HepG2 (cell line): ENCODE data around the gene ZDHHC8. TPM values are rescaled to one million over a fixed set of nuclear protein-coding genes. Genes with fewer than 3 reads are reported as not detected.

Source experiments
- ATAC-seq: fragments of 200-7000 bp; cut with Tn5 transposase; 3 replicates; pipeline ENCODE4 v1.9.1; 2020; ENCODE audit warnings: mild to moderate bottlenecking, moderate library complexity
- BruUV-seq: library from RNA; stranded (reverse); fragments of 400-500 nt; replicated peaks from 2 replicates; lab custom pipeline; 2021; lab: Mats Ljungman, UMichigan
- CTCF ChIA-PET: fragments of 300-600 bp; formaldehyde crosslinking; extraction: SDS; loops from one replicate; lab custom pipeline; 2021; ENCODE audit warnings: low total read pairs, inconsistent platforms, low intra/inter-chr PET ratio; lab: Yijun Ruan, JAX
- POLR2A ChIA-PET: fragments of 350-600 bp; sonication (Branson Sonifier 250); formaldehyde crosslinking; loops from one replicate; lab custom pipeline; 2020; ENCODE audit warnings: antibody characterized with exemption, inconsistent platforms; lab: Yijun Ruan, JAX
- DNase-seq: peaks from one replicate; pipeline ENCODE4 v3.0.0-alpha.2; 2015; ENCODE audit warnings: low spot score
- FAIRE-seq: peaks from 3 replicates; lab custom pipeline; 2011; peaks lifted over from hg19 to GRCh38; lab: Jason Lieb, UNC
- H2AFZ ChIP-seq: one replicate; pipeline ENCODE4 v1.6.1; 2011; ENCODE audit warnings: low read length, inconsistent platforms
- H3K27ac ChIP-seq: fragments of 300-600 bp; 3 replicates; pipeline ENCODE4 v1.8.0; 2011; ENCODE audit warnings: mixed run types, mild to moderate bottlenecking, mixed read lengths, low read length, inconsistent platforms; ENCODE audit not compliant: insufficient read depth; ENCODE audit errors: extremely low read length
- H3K27me3 ChIP-seq, 2 experiments: fragments of 200-600 bp in 1 of 2; 2 replicates in 1 of 2; 3 replicates in 1 of 2; pipeline versions ENCODE4 v1.6.0 to v1.8.0; 2011; ENCODE audit warnings: low read length in 2 of 2, mild to moderate bottlenecking in 2 of 2, moderate library complexity in 2 of 2, inconsistent platforms in 1 of 2; ENCODE audit not compliant: insufficient read depth in 2 of 2, control insufficient read depth in 1 of 2
- H3K36me3 ChIP-seq, 2 experiments: fragments of 200-600 bp in 1 of 2; replicated peaks in 1 of 2; 2 replicates in 1 of 2; 3 replicates in 1 of 2; pipeline versions ENCODE4 v1.5.1 to v1.8.0; 2011; ENCODE audit warnings: low read length in 2 of 2, inconsistent platforms in 1 of 2; ENCODE audit not compliant: insufficient read depth in 2 of 2, control insufficient read depth in 1 of 2
- H3K4me1 ChIP-seq: 2 replicates; pipeline ENCODE4 v1.5.1; 2012; ENCODE audit warnings: low read length, inconsistent platforms; ENCODE audit not compliant: insufficient read depth
- H3K4me2 ChIP-seq: 2 replicates; pipeline ENCODE4 v1.6.0; 2011; ENCODE audit warnings: low read depth, low read length, inconsistent platforms
- H3K4me3 ChIP-seq, 3 experiments: fragments of 200-600 bp in 1 of 3; sonication (generic), shearing (Covaris generic) in 1 of 3; replicated peaks in 1 of 3; 2 replicates each; pipeline ENCODE4 v1.5.1; 2011 to 2016; ENCODE audit warnings: low read length in 3 of 3, inconsistent platforms in 2 of 3, low read depth in 2 of 3, mild to moderate bottlenecking in 2 of 3, control low read depth in 1 of 3, mixed read lengths in 1 of 3; ENCODE audit not compliant: insufficient read depth in 1 of 3
- H3K79me2 ChIP-seq: one replicate; pipeline ENCODE4 v1.6.1; 2011; ENCODE audit warnings: low read length, inconsistent platforms; ENCODE audit not compliant: insufficient read depth
- H3K9ac ChIP-seq: 2 replicates; pipeline ENCODE4 v1.6.0; 2011; ENCODE audit warnings: mild to moderate bottlenecking, low read depth, low read length, inconsistent platforms; ENCODE audit not compliant: insufficient read depth
- H3K9me3 ChIP-seq: 2 replicates; pipeline ENCODE4 v1.5.1; 2012; ENCODE audit warnings: mild to moderate bottlenecking, low read length
- H4K20me1 ChIP-seq: 2 replicates; pipeline ENCODE4 v1.6.0; 2011; ENCODE audit warnings: inconsistent platforms, mild to moderate bottlenecking, low read length, moderate library complexity; ENCODE audit not compliant: insufficient read depth
- DBP ChIP-seq: sonication (generic); formaldehyde crosslinking; IDR thresholded peaks from 2 replicates; pipeline ENCODE4 v1.4.0; 2020; ENCODE audit warnings: missing genetic modification reagents; ENCODE audit errors: not compliant biosample characterization
- GATA4 ChIP-seq: sonication (generic); IDR thresholded peaks from 2 replicates; pipeline ENCODE4 v1.6.1; 2016; ENCODE audit warnings: antibody characterized with exemption, low read depth, borderline replicate concordance
- JUNB ChIP-seq: sonication (generic); formaldehyde crosslinking; IDR thresholded peaks from 2 replicates; pipeline ENCODE4 v1.8.0; 2022; ENCODE audit warnings: missing genetic modification reagents, mild to moderate bottlenecking, borderline replicate concordance
- KLF13 ChIP-seq: sonication (generic); formaldehyde crosslinking; IDR thresholded peaks from 2 replicates; pipeline ENCODE4 v1.4.0; 2020; ENCODE audit warnings: mild to moderate bottlenecking, missing genetic modification reagents
- MEIS2 ChIP-seq: sonication (generic); formaldehyde crosslinking; IDR thresholded peaks from 2 replicates; pipeline ENCODE4 v1.9.0; 2021; ENCODE audit warnings: mild to moderate bottlenecking, missing genetic modification reagents
- RFX3 ChIP-seq: IDR thresholded peaks from 2 replicates; pipeline ENCODE4 v1.6.1; 2016; ENCODE audit warnings: missing biosample characterization, missing genetic modification reagents
- SRY ChIP-seq: sonication (generic); formaldehyde crosslinking; IDR thresholded peaks from 2 replicates; pipeline ENCODE4 v1.8.0; 2022; ENCODE audit warnings: mild to moderate bottlenecking, missing genetic modification reagents
- SSRP1 ChIP-seq: IDR thresholded peaks from 2 replicates; pipeline ENCODE4 v1.6.1; 2016; ENCODE audit warnings: control low read depth
- ZBTB44 ChIP-seq: sonication (generic); formaldehyde crosslinking; IDR thresholded peaks from 2 replicates; pipeline ENCODE4 v1.4.0; 2020; ENCODE audit warnings: missing genetic modification reagents
- ZNF629 ChIP-seq: sonication (generic); formaldehyde crosslinking; conservative IDR thresholded peaks from 2 replicates; pipeline ENCODE4 v1.5.0; 2020; ENCODE audit warnings: missing genetic modification reagents
- ZNF646 ChIP-seq: sonication (generic); formaldehyde crosslinking; IDR thresholded peaks from 2 replicates; pipeline ENCODE4 v1.9.0; 2021; ENCODE audit warnings: mild to moderate bottlenecking, missing genetic modification reagents
- ZSCAN5A ChIP-seq: sonication (generic); formaldehyde crosslinking; IDR thresholded peaks from 2 replicates; pipeline ENCODE4 v1.8.0; 2022; ENCODE audit warnings: mild to moderate bottlenecking, missing genetic modification reagents, borderline replicate concordance
- WGBS: methylation state at CpG from one replicate; pipeline ENCODE4 v1.1.6; 2017; ENCODE audit warnings: low lambda C conversion rate; 5-methylcytosine and 5-hydroxymethylcytosine counted together
- in situ Hi-C: cut with HindIII; loops from 2 replicates; pipeline ENCODE4 v1.10.0; 2017; ENCODE audit warnings: low pct_unique_long_range_greater_than_20kb; ENCODE audit not compliant: extremely low pct_ligation_motif_present
- intact Hi-C: fragments of 100-400 bp; cut with micrococcal nuclease; formaldehyde crosslinking; loops from one replicate; pipeline ENCODE4 v1.10.0; 2022; ENCODE audit not compliant: unreplicated experiment
- polyA plus RNA-seq, 8 experiments: library from polyadenylated mRNA; depleted of rRNA in 3 of 8; stranded (reverse) in 7 of 8; unstranded in 1 of 8; fragments of >200 nt; fragmentation: Illumina TruSeq in 4 of 8; extraction: Trizol in 4 of 8; gene quantifications; 2 replicates each; pipeline versions ENCODE4 v1.2.1 to v1.2.3, GENCODE V29; 2011 to 2016; ENCODE audit warnings: low read depth in 4 of 8, missing spikeins in 1 of 8, mixed read lengths in 1 of 8; ENCODE audit not compliant: insufficient read depth in 1 of 8
- total RNA-seq, 5 experiments: library from RNA; depleted of rRNA; stranded (reverse); fragments of >200 nt; fragmentation: Illumina TruSeq; extraction: Trizol; gene quantifications; 2 replicates each; pipeline ENCODE4 v1.2.3, GENCODE V29; 2016; ENCODE audit warnings: low read depth in 1 of 5

ZDHHC8 gene
- total and polyA plus RNA-seq, 2 of the 13 experiments (the other 11 are each of a cell fraction or from before 2014, with no cell fraction given) = 7.5 to 21.3 TPM

- Histone ChIP-seq H3K27ac (no peak overlapping the region), H4K20me1 (no peaks in the 10 kb centered on the region), H3K9me3 (no peaks in the 10 kb centered on the region), H3K79me2 (no peaks in the 10 kb centered on the region), H3K4me2 (no peak overlapping the region; the same call in 1 of the 2 replicates), H3K27me3 (peaks cover 4 to 5% of the 10 kb centered on the region in 2 experiments; a peak in 2 of 5 replicates), H3K4me3 (no peak overlapping the region; a peak in 1 of 6 replicates), H2AFZ (no peak overlapping the region), H3K4me1 (0 out of 2 replicates have a peak, but pooled peaks cover 12% of the 10 kb centered on the region), H3K9ac (no peak overlapping the region), H3K36me3 (no peaks in the 10 kb centered on the region)
- FAIRE-seq (no peak), ATAC-seq (peak; percentile 47), DNase-seq (no peak)
- CTCF ChIA-PET = no interaction called here
- WGBS = 70% methylated on average over 3 of the region's 14 CpGs
- intact Hi-C loops (no loop called here), in situ Hi-C loops (no loop called here)
- no TSS peak for BruUV-seq
- POLR2A ChIA-PET = no interaction called here
- TF ChIP-seq RFX3 (CRISPR knock-in tag) = no peak
- TF ChIP-seq SSRP1 (CRISPR knock-in tag) = no peak
- TF ChIP-seq ZNF646 (CRISPR knock-in tag) = no peak
- no peak for TF ChIP-seq ZNF629 (CRISPR knock-in tag)
- TF ChIP-seq GATA4 = no peak
- TF ChIP-seq SRY (CRISPR knock-in tag) = no peak
- TF ChIP-seq ZSCAN5A = no peak
- TF ChIP-seq ZBTB44 (CRISPR knock-in tag) = no peak
- TF ChIP-seq JUNB (CRISPR knock-in tag) = no peak
- TF ChIP-seq DBP = no peak
- TF ChIP-seq MEIS2 (CRISPR knock-in tag) = no peak
- no peak for TF ChIP-seq KLF13 (CRISPR knock-in tag)
Observed at GRCh38 chr22:20147237-20147988, 15.8 kb downstream of the ZDHHC8 start.
